Liver (tissue), 9 donors: ENCODE data around the gene CENPO. TPM values are rescaled to one million over a fixed set of nuclear protein-coding genes. Genes with fewer than 3 reads are reported as not detected.

Experiments used
- DNase-seq: peaks from one replicate; pipeline ENCODE4 v3.0.0-alpha.2; 2017; ENCODE audit warnings: low spot score
- H3K27ac ChIP-seq, 2 donors: one replicate each; pipeline ENCODE4 v1.7.0; 2013; ENCODE audit warnings: inconsistent platforms in 2 of 2, low read length in 2 of 2, control low read depth in 1 of 2, low read depth in 1 of 2, mild to moderate bottlenecking in 1 of 2
- H3K27me3 ChIP-seq, 4 donors: one replicate each; pipeline versions ENCODE4 v1.6.1 to v1.7.0; 2013; ENCODE audit warnings: low read length in 3 of 4, inconsistent platforms in 1 of 4, mild to moderate bottlenecking in 1 of 4, moderate library complexity in 1 of 4; ENCODE audit not compliant: control insufficient read depth in 4 of 4, insufficient read depth in 4 of 4
- H3K36me3 ChIP-seq, 4 donors: one replicate each; pipeline versions ENCODE4 v1.6.1 to v1.7.0; 2013; ENCODE audit warnings: low read length in 3 of 4, mild to moderate bottlenecking in 3 of 4, low read depth in 1 of 4, moderate library complexity in 1 of 4; ENCODE audit not compliant: control insufficient read depth in 4 of 4, insufficient read depth in 3 of 4
- H3K4me1 ChIP-seq, 4 donors: one replicate each; pipeline versions ENCODE4 v1.6.1 to v1.7.0; 2013; ENCODE audit warnings: low read length in 3 of 4, mild to moderate bottlenecking in 3 of 4, moderate library complexity in 1 of 4; ENCODE audit not compliant: control insufficient read depth in 4 of 4, insufficient read depth in 4 of 4
- H3K4me3 ChIP-seq, 3 donors: one replicate each; pipeline versions ENCODE4 v1.6.1 to v1.7.0; 2013; ENCODE audit warnings: low read length in 3 of 3, control low read depth in 1 of 3, low read depth in 1 of 3, mild to moderate bottlenecking in 1 of 3
- H3K9ac ChIP-seq, 2 donors: one replicate each; pipeline ENCODE4 v1.7.0; 2013; ENCODE audit warnings: low read length in 2 of 2, mild to moderate bottlenecking in 2 of 2, moderate library complexity in 2 of 2, control low read depth in 1 of 2, low read depth in 1 of 2
- H3K9me3 ChIP-seq, 4 donors: one replicate each; pipeline versions ENCODE4 v1.6.1 to v1.7.0; 2013; ENCODE audit warnings: low read length in 3 of 4; ENCODE audit not compliant: control insufficient read depth in 4 of 4
- ATF3 ChIP-seq: IDR thresholded peaks from 2 replicates; pipeline ENCODE4 v1.6.1; 2016; ENCODE audit warnings: antibody characterized with exemption
- CTCF ChIP-seq: fragments of 150-350 bp; IDR thresholded peaks from 2 replicates; pipeline ENCODE4 v1.5.1; 2017; ENCODE audit warnings: improper control_type of control experiment, low read depth, low read length; ENCODE audit not compliant: missing input control
- EGR1 ChIP-seq, 2 donors: IDR thresholded peaks; 2 replicates each; pipeline ENCODE4 v1.6.1; 2016 to 2018; ENCODE audit warnings: antibody characterized with exemption in 2 of 2, low read depth in 2 of 2
- FOXA1 ChIP-seq: IDR thresholded peaks from 2 replicates; pipeline ENCODE4 v1.6.1; 2016; ENCODE audit warnings: antibody characterized with exemption
- GABPA ChIP-seq, 2 donors: IDR thresholded peaks in 1 of 2; conservative IDR thresholded peaks in 1 of 2; 2 replicates each; pipeline ENCODE4 v1.6.1; 2016; ENCODE audit warnings: antibody characterized with exemption in 2 of 2, mild to moderate bottlenecking in 1 of 2, moderate library complexity in 1 of 2
- HNF4A ChIP-seq, 2 donors: conservative IDR thresholded peaks; 2 replicates each; pipeline ENCODE4 v1.6.1; 2016; ENCODE audit warnings: antibody characterized with exemption in 2 of 2, mild to moderate bottlenecking in 2 of 2
- HNF4G ChIP-seq: IDR thresholded peaks from 2 replicates; pipeline ENCODE4 v1.6.1; 2016; ENCODE audit warnings: antibody characterized with exemption
- JUND ChIP-seq, 2 donors: IDR thresholded peaks; 2 replicates each; pipeline ENCODE4 v1.6.1; 2016; ENCODE audit warnings: antibody characterized with exemption in 2 of 2
- MAX ChIP-seq: IDR thresholded peaks from 2 replicates; pipeline ENCODE4 v1.6.1; 2016; ENCODE audit warnings: antibody characterized with exemption
- NR2F2 ChIP-seq: IDR thresholded peaks from 2 replicates; pipeline ENCODE4 v1.6.1; 2016; ENCODE audit warnings: antibody characterized with exemption
- RAD21 ChIP-seq, 2 donors: IDR thresholded peaks; 2 replicates each; pipeline ENCODE4 v1.6.1; 2016; ENCODE audit warnings: antibody characterized with exemption in 2 of 2, mild to moderate bottlenecking in 2 of 2
- REST ChIP-seq: IDR thresholded peaks from 2 replicates; pipeline ENCODE4 v1.6.1; 2016; ENCODE audit warnings: antibody characterized with exemption, mild to moderate bottlenecking
- RXRA ChIP-seq, 2 donors: IDR thresholded peaks; 2 replicates each; pipeline ENCODE4 v1.6.1; 2017 to 2018; ENCODE audit warnings: antibody characterized with exemption in 2 of 2, mild to moderate bottlenecking in 1 of 2
- SP1 ChIP-seq: IDR thresholded peaks from 2 replicates; pipeline ENCODE4 v1.6.1; 2018; ENCODE audit warnings: antibody characterized with exemption, mild to moderate bottlenecking
- TAF1 ChIP-seq: conservative IDR thresholded peaks from 2 replicates; pipeline ENCODE4 v1.6.1; 2016; ENCODE audit warnings: antibody characterized with exemption, mild to moderate bottlenecking
- YY1 ChIP-seq: IDR thresholded peaks from 2 replicates; pipeline ENCODE4 v1.6.1; 2016; ENCODE audit warnings: antibody characterized with exemption, mild to moderate bottlenecking
- ZBTB33 ChIP-seq: IDR thresholded peaks from 2 replicates; pipeline ENCODE4 v1.6.1; 2016; ENCODE audit warnings: antibody characterized with exemption
- WGBS: extraction: QIAGEN DNeasy Blood & Tissue Kit; methylation state at CpG from one replicate; pipeline ENCODE4 v1.1.7; 2013; 5-methylcytosine and 5-hydroxymethylcytosine counted together
- polyA plus RNA-seq, 2 donors: library from polyadenylated mRNA; stranded (reverse) in 1 of 2; unstranded in 1 of 2; fragments of 200-250 nt in 1 of 2; fragments of >200 nt in 1 of 2; fragmentation: Nextera tagmentation in 1 of 2; extraction: Ambion mirVana in 1 of 2; gene quantifications; one replicate each; pipeline versions ENCODE4 v1.2.1 to v1.2.3, GENCODE V29; 2013 to 2015
- total RNA-seq, 2 donors: library from RNA; depleted of rRNA; stranded (reverse); fragments of >200 nt; gene quantifications; one replicate each; pipeline ENCODE4 v1.2.3, GENCODE V29; 2014
- donor health status: healthy.
- donor health status: healthy.
- donor health status: healthy.
- donor health status: healthy.
- donor health status: healthy.

Gene CENPO
- total and polyA plus RNA-seq, 4 donors = 2.2 to 17.8 (median 3.2) TPM

- Histone ChIP-seq H3K9ac (no peak overlapping the region), H3K27ac (no peak overlapping the region), H3K36me3 (no peaks in the 10 kb centered on the region), H3K4me1 (peaks cover 0 to 2% (median 0%) of the 10 kb centered on the region in 4 donors), H3K4me3 (no peak overlapping the region), H3K9me3 (no peaks in the 10 kb centered on the region), H3K27me3 (no peaks in the 10 kb centered on the region)
- TF ChIP-seq EGR1 (IDR thresholded peaks at IDR 0.05; ENCODE audit: low read depth in 2 of 2) (no peak), HNF4A (conservative IDR thresholded peaks at IDR 0.05) (no peak), CTCF (peak; percentile 97), RAD21 (IDR thresholded peaks at IDR 0.05) (peak; percentile 97 to 98), TAF1 (no peak), RXRA (IDR thresholded peaks at IDR 0.05) (no peak), JUND (IDR thresholded peaks at IDR 0.05) (no peak), GABPA (IDR thresholded peaks at IDR 0.05 in 1 of 2, conservative IDR thresholded peaks at IDR 0.05 in 1 of 2) (no peak), REST (no peak), SP1 (no peak)
- DNase-seq = peak; percentile 72
- 34% methylated on average over 30 of the region's 30 CpGs for WGBS
Measured at GRCh38 chr2:24827321-24828237, 34.4 kb downstream of the CENPO start.

GRCh38 chr2:24828238-24828996 is 35.2 kb downstream of the CENPO start:
- H3K36me3 ChIP-seq = no peaks in the 10 kb centered on the region
- H3K4me3 ChIP-seq = no peak overlapping the region
- no peaks in the 10 kb centered on the region for H3K9me3 ChIP-seq
- DNase-seq = no peak
- H3K27ac ChIP-seq = no peak overlapping the region
- H3K9ac ChIP-seq = no peak overlapping the region
- peaks cover 0 to 2% (median 0%) of the 10 kb centered on the region in 4 donors for H3K4me1 ChIP-seq
- H3K27me3 ChIP-seq = no peaks in the 10 kb centered on the region
- WGBS = 81% methylated on average over 17 of the region's 17 CpGs
- TF ChIP-seq HNF4G = no peak
- no peak for TF ChIP-seq ZBTB33
- no peak for TF ChIP-seq MAX
- no peak for TF ChIP-seq NR2F2
- no peak for TF ChIP-seq RAD21 (IDR thresholded peaks at IDR 0.05)
- no peak for TF ChIP-seq REST
- TF ChIP-seq GABPA (IDR thresholded peaks at IDR 0.05 in 1 of 2, conservative IDR thresholded peaks at IDR 0.05 in 1 of 2) = no peak
- TF ChIP-seq FOXA1 = no peak
- TF ChIP-seq SP1 = no peak
- no peak for TF ChIP-seq YY1
- TF ChIP-seq ATF3 = no peak
- no peak for TF ChIP-seq TAF1
- TF ChIP-seq JUND (IDR thresholded peaks at IDR 0.05) = no peak
